Natural killer cell (primary cell): Measurements from ENCODE around the gene FSTL4. TPM values are rescaled to one million over a fixed set of nuclear protein-coding genes. Genes with fewer than 3 reads are reported as not detected.

ENCODE experiments used
- ATAC-seq, 3 donors: fragments of 150-1000 bp in 2 of 3; fragments of 200-7000 bp in 1 of 3; cut with Tn5 transposase; 1 replicate in 1 of 3; 2 replicates in 2 of 3; pipeline ENCODE4 v1.10.0; 2021; ENCODE audit warnings: mild to moderate bottlenecking in 2 of 3, moderate library complexity in 2 of 3
- DNase-seq, 2 donors: peaks; one replicate each; pipeline versions ENCODE4 v3.0.0 to v3.0.0-alpha.2; 2013 to 2021; ENCODE audit warnings: mixed read lengths in 1 of 2
- H3K27ac ChIP-seq: one replicate; pipeline ENCODE4 v1.5.1; 2013; ENCODE audit warnings: mild to moderate bottlenecking, low read length
- H3K27me3 ChIP-seq: one replicate; pipeline ENCODE4 v1.6.1; 2013; ENCODE audit warnings: low read length; ENCODE audit not compliant: control insufficient read depth, insufficient read depth
- H3K36me3 ChIP-seq: one replicate; pipeline ENCODE4 v1.6.1; 2013; ENCODE audit warnings: low read length; ENCODE audit not compliant: control insufficient read depth, insufficient read depth
- H3K4me1 ChIP-seq: one replicate; pipeline ENCODE4 v1.6.1; 2013; ENCODE audit warnings: low read length; ENCODE audit not compliant: control insufficient read depth, insufficient read depth
- H3K4me3 ChIP-seq: one replicate; pipeline ENCODE4 v1.5.1; 2013; ENCODE audit warnings: low read length
- H3K9me3 ChIP-seq: one replicate; pipeline ENCODE4 v1.6.1; 2013; ENCODE audit warnings: low read length; ENCODE audit not compliant: control insufficient read depth, insufficient read depth
- H3K27ac Mint-ChIP-seq, 2 donors: one replicate each; pipeline ENCODE4 v1.8.0; 2022; ENCODE audit warnings: mild to moderate bottlenecking in 2 of 2, mixed read lengths in 2 of 2, moderate library complexity in 1 of 2
- H3K27me3 Mint-ChIP-seq, 2 donors: one replicate each; pipeline ENCODE4 v1.8.0; 2022; ENCODE audit warnings: low read depth in 2 of 2, mixed read lengths in 2 of 2
- H3K36me3 Mint-ChIP-seq: one replicate; pipeline ENCODE4 v1.8.0; 2022; ENCODE audit warnings: mixed read lengths
- H3K4me1 Mint-ChIP-seq, 2 donors: one replicate each; pipeline ENCODE4 v1.8.0; 2022; ENCODE audit warnings: mixed read lengths in 2 of 2
- H3K4me3 Mint-ChIP-seq: one replicate; pipeline ENCODE4 v1.8.0; 2022; ENCODE audit warnings: mild to moderate bottlenecking, moderate library complexity, mixed read lengths
- H3K9me3 Mint-ChIP-seq, 2 donors: one replicate each; pipeline ENCODE4 v1.8.0; 2022; ENCODE audit warnings: mixed read lengths in 2 of 2
- CTCF ChIP-seq: fragments of 200-600 bp; IDR thresholded peaks from one replicate; pipeline ENCODE4 v1.8.0; 2022; ENCODE audit warnings: antibody characterized with exemption
- WGBS: methylation state at CpG from one replicate; pipeline ENCODE4 v1.1.7; 2013; ENCODE audit warnings: missing lambda C conversion rate; ENCODE audit not compliant: insufficient coverage; 5-methylcytosine and 5-hydroxymethylcytosine counted together
- intact Hi-C: fragments of 100-400 bp; cut with micrococcal nuclease; formaldehyde crosslinking; loops from one replicate; pipeline ENCODE4 v1.14.2; 2022
- total RNA-seq, 4 donors: library from RNA; stranded (reverse); fragments of 120-200 nt in 1 of 4; gene quantifications; one replicate each; pipeline versions ENCODE4 v1.2.3 to v1.2.4, GENCODE V29; 2013 to 2022

FSTL4 gene
- total RNA-seq, 3 donors from 2014 or later (not counting 1 experiment from before 2014, with no cell fraction given) = 0.11 to 0.75 (median 0.55) TPM

- ATAC-seq = no peak
- Histone ChIP-seq H3K27ac (no peak overlapping the region), H3K27me3 (no peaks in the 10 kb centered on the region), H3K36me3 (no peaks in the 10 kb centered on the region), H3K4me1 (no peaks in the 10 kb centered on the region), H3K9me3 (no peaks in the 10 kb centered on the region), H3K4me3 (no peak overlapping the region)
- Mint-ChIP-seq H3K4me1 (no peaks in the 10 kb centered on the region), H3K36me3 (no peaks in the 10 kb centered on the region), H3K9me3 (no peaks in the 10 kb centered on the region), H3K27ac (no peak overlapping the region), H3K4me3 (no peak overlapping the region), H3K27me3 (peaks cover 8 to 19% of the 10 kb centered on the region in 2 donors)
- DNase-seq = no peak
- intact Hi-C loops = no loop called here
- TF ChIP-seq CTCF = no peak
- WGBS = 91% methylated on average over 4 of the region's 5 CpGs
Measured at GRCh38 chr5:133385346-133385745, 227.0 kb downstream of the FSTL4 start.

GRCh38 chr5:133384903-133385302, 227.4 kb downstream of the FSTL4 start:
- intact Hi-C loops = no loop called here
- 92% methylated on average over 9 of the region's 9 CpGs for WGBS
- no peaks in the 10 kb centered on the region for H3K4me1 ChIP-seq
- peaks cover 8 to 19% of the 10 kb centered on the region in 2 donors for H3K27me3 Mint-ChIP-seq
- H3K9me3 ChIP-seq = no peaks in the 10 kb centered on the region
- H3K36me3 ChIP-seq = no peaks in the 10 kb centered on the region
- no peaks in the 10 kb centered on the region for H3K9me3 Mint-ChIP-seq
- H3K4me1 Mint-ChIP-seq = no peaks in the 10 kb centered on the region
- no peaks in the 10 kb centered on the region for H3K36me3 Mint-ChIP-seq
- H3K27ac ChIP-seq = no peak overlapping the region
- no peak overlapping the region for H3K4me3 ChIP-seq
- no peak for DNase-seq
- no peak overlapping the region for H3K4me3 Mint-ChIP-seq
- H3K27ac Mint-ChIP-seq = no peak overlapping the region
- TF ChIP-seq CTCF = no peak
- ATAC-seq = no peak
- H3K27me3 ChIP-seq = no peaks in the 10 kb centered on the region

GRCh38 chr5:133384120-133384855, 228.1 kb downstream of the FSTL4 start:
- no peak for ATAC-seq
- no peaks in the 10 kb centered on the region for H3K4me1 Mint-ChIP-seq
- WGBS = 83% methylated on average over 12 of the region's 12 CpGs
- no peak for TF ChIP-seq CTCF
- no peaks in the 10 kb centered on the region for H3K9me3 Mint-ChIP-seq
- H3K4me3 Mint-ChIP-seq = no peak overlapping the region
- Histone ChIP-seq H3K4me3 (no peak overlapping the region), H3K4me1 (no peaks in the 10 kb centered on the region), H3K9me3 (no peaks in the 10 kb centered on the region), H3K27me3 (peaks cover 2% of the 10 kb centered on the region), H3K27ac (no peak overlapping the region), H3K36me3 (no peaks in the 10 kb centered on the region)
- intact Hi-C loops = no loop called here
- peaks cover 4 to 19% of the 10 kb centered on the region in 2 donors for H3K27me3 Mint-ChIP-seq
- no peak overlapping the region for H3K27ac Mint-ChIP-seq
- DNase-seq = no peak
- H3K36me3 Mint-ChIP-seq = no peaks in the 10 kb centered on the region

GRCh38 chr5:133383580-133383939, 228.8 kb downstream of the FSTL4 start:
- Histone ChIP-seq H3K36me3 (no peaks in the 10 kb centered on the region), H3K27ac (no peak overlapping the region), H3K9me3 (no peaks in the 10 kb centered on the region), H3K27me3 (peaks cover 2% of the 10 kb centered on the region), H3K4me3 (no peak overlapping the region), H3K4me1 (no peaks in the 10 kb centered on the region)
- no peaks in the 10 kb centered on the region for H3K9me3 Mint-ChIP-seq
- intact Hi-C loops = no loop called here
- no peaks in the 10 kb centered on the region for H3K4me1 Mint-ChIP-seq
- peaks cover 3 to 12% of the 10 kb centered on the region in 2 donors for H3K27me3 Mint-ChIP-seq
- H3K27ac Mint-ChIP-seq = no peak overlapping the region
- no peaks in the 10 kb centered on the region for H3K36me3 Mint-ChIP-seq
- ATAC-seq = no peak
- H3K4me3 Mint-ChIP-seq = no peak overlapping the region
- TF ChIP-seq CTCF = no peak
- DNase-seq = no peak
- 62% methylated on average over 8 of the region's 9 CpGs for WGBS
